GM10248 (cell line): ENCODE results near the gene CAMK1D.

ENCODE experiments used
- CTCF ChIA-PET: fragments of 300-600 bp; sonication (Branson Sonifier 250); formaldehyde crosslinking; extraction: SDS; loops from one replicate; lab custom pipeline; 2021; ENCODE audit warnings: antibody characterized with exemption; lab: Yijun Ruan, JAX
- POLR2A ChIA-PET: fragments of 350-650 bp; sonication (Branson Sonifier 250); formaldehyde crosslinking; extraction: SDS; loops from one replicate; lab custom pipeline; 2020; ENCODE audit warnings: antibody characterized with exemption; lab: Yijun Ruan, JAX
- DNase-seq: peaks from one replicate; pipeline ENCODE4 v3.0.0; 2012; ENCODE audit errors: extremely low spot score
- TF ChIP-seq, protein P1 (sequence below): IDR thresholded peaks from 2 replicates; pipeline ENCODE4 v1.5.1; 2012; ENCODE audit warnings: mild to moderate bottlenecking, low read depth; ENCODE audit errors: extremely low read depth, missing control alignments, control extremely low read depth

Gene CAMK1D

DNA sequence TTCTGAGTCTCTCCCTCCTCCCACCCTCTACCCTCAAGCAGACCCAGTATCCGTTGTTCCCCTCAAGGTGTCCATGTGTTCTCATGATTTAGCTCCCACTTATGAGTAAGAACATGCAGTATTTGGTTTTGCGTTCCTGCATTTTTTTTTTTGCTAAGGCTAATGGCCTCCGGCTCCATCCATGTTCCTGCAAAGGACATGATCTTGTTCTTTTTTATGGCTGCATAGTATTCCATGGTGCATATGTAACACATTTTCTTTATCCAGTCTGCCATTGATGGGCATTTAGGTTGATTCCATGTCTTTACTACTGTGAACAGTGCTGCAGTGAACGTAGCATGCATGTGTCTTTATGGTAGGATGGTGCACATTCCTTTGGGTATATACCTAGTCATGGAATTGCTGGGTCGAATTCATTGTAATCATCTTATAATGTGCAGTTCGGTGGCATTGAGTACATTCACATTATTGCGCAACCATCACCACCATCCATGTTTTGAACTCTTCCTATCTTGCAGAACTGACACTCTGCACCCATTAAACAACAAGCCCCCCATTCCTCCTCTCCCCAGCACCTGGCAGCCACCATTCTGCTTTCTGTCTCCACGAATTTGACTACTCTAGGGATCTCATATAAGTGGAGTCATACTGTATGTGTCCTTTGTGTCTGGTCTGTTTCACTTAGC lies 125.5 kb downstream of the CAMK1D start:
- CTCF ChIA-PET: no interaction called here

DNA sequence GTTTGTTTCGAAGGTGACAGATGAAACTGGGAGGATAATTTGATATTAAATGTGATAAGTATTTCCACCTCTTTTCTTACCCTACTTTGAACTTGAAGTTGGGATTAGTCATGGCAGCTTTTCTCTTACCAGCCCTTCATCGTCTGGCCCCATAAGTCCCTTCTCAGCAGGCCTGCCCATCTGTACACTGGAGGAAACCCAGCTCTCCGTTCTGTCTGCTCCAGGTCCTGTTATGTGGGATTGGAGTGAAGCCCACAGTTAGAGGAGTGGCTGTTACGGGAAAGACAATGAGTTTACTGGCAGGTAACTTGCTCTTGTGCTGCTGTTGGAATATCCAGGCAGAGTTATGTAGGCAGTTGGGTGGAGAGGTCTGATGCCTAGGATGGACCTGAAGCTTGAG lies 127.3 kb downstream of the CAMK1D start:
- TF ChIP-seq, protein P1, sequence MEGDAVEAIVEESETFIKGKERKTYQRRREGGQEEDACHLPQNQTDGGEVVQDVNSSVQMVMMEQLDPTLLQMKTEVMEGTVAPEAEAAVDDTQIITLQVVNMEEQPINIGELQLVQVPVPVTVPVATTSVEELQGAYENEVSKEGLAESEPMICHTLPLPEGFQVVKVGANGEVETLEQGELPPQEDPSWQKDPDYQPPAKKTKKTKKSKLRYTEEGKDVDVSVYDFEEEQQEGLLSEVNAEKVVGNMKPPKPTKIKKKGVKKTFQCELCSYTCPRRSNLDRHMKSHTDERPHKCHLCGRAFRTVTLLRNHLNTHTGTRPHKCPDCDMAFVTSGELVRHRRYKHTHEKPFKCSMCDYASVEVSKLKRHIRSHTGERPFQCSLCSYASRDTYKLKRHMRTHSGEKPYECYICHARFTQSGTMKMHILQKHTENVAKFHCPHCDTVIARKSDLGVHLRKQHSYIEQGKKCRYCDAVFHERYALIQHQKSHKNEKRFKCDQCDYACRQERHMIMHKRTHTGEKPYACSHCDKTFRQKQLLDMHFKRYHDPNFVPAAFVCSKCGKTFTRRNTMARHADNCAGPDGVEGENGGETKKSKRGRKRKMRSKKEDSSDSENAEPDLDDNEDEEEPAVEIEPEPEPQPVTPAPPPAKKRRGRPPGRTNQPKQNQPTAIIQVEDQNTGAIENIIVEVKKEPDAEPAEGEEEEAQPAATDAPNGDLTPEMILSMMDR: no peak
- no peak for DNase-seq
- POLR2A ChIA-PET: no interaction called here
- CTCF ChIA-PET: interaction anchor here (1.3 to 1.4 kb wide), 2 partner anchors 7 to 10 kb away, joined by 4 to 5 read pairs; no protein-coding TSS in a partner anchor

More for the DNA sequence above, 125.5 kb downstream of the CAMK1D start:
- no peak for DNase-seq
- POLR2A ChIA-PET: no interaction called here
- TF ChIP-seq, protein P1: no peak

DNA sequence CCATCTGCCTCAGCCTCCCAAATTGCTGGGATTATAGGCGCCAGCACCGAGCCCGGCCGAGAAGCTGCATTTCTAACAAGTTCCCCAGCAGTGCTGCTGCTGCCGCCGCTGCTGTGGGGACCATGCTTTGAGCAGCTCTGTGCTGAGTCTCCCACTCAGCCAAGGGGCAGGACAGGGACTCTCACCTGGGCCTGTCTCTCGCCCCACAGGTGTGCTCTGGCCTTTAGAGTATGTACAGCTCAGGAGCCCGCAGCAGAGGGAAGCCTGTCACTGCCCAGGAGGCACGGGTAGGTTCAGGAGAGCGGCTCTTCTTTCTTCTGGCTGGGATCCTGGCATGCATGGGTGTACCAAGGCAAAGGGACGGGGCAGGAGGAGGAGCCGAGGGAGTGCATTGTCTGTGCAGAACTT lies 130.1 kb downstream of the CAMK1D start:
- ChIA-PET CTCF (interaction anchor here (1.2 kb wide), 1 partner anchor 10 kb away, joined by 4 read pairs; no protein-coding TSS in a partner anchor), POLR2A (no interaction called here)
- TF ChIP-seq, protein P1: no peak
- no peak for DNase-seq

DNA sequence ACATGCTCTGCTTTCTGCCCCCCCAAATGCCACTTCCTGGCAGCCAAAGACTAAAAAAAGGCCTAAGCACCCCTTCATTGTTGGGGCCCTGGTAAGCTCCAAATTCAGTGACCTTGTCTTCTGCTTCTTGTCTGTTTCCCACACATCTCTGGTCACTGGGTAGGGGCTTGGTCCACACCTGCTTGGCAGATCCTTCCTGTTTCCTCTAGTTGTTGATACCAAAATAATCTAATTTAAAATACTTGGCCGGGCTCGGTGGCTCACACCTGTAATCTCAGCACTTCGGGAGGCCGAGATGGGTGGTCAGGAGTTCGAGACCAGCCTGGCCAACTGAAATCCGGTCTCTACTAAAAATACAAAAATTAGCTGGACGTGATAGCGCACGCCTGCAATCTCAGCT lies 130.6 kb downstream of the CAMK1D start:
- POLR2A ChIA-PET: no interaction called here
- CTCF ChIA-PET: interaction anchor here (1.2 to 1.3 kb wide), 2 partner anchors 11 to 17 kb away, joined by 3 to 4 read pairs; no protein-coding TSS in a partner anchor

DNA sequence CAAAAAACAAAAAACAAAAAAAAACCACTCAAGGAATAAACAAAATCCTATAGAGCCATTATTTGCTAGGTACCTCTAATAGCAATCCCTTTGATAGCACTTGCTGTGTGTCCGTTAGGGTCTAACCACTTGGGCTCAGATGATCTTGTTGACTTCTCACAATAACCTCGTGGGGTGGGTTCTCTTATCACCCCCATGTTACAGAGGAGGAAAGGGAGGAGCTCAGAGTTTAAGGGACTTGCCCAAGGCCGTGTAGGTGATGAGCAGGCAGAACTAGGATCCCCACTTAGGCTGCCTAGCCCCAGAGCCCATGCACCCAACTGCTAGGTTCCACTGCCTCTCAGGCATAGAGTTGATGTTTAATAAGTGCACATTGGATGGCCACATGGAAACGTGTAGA lies 131.1 kb downstream of the CAMK1D start:
- no peak for DNase-seq
- CTCF ChIA-PET: interaction anchor here (1.2 to 1.3 kb wide), 2 partner anchors 11 to 18 kb away, joined by 3 to 4 read pairs; no protein-coding TSS in a partner anchor
- TF ChIP-seq, protein P1: no peak
- POLR2A ChIA-PET: no interaction called here

More for the DNA sequence above, 130.6 kb downstream of the CAMK1D start:
- TF ChIP-seq, protein P1: no peak
- no peak for DNase-seq

DNA sequence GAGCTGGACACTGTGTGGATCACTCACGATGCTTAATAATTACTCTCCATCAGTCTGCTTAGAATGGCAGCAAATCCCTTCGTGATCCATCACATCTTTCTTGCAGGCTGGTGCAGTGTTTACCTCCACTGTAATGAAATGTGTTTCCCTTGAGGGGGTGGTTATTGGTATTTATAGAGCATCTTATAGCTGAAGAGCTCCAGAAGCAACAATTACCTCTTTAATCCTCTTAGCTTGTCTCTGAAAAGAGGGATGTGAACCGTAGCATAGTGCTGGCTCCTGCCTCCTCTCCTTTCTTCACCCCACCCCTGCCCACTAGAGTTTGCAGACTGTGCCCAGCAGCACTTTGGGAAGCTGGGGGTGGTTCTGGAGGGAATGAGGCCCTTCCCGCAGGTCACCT lies 132.6 kb downstream of the CAMK1D start:
- POLR2A ChIA-PET: no interaction called here
- DNase-seq: no peak
- CTCF ChIA-PET: interaction anchor here (1.1 kb wide), 1 partner anchor 11 kb away, joined by 3 read pairs; no protein-coding TSS in a partner anchor
- TF ChIP-seq, protein P1: no peak
